H1 (cell line): ENCODE results near the gene RPUSD2. TPM values are rescaled to one million over a fixed set of nuclear protein-coding genes. Genes with fewer than 3 reads are reported as not detected.

Source experiments
- CTCF ChIA-PET: fragments of 300-600 bp; sonication (Branson Sonifier 250); formaldehyde crosslinking; loops from one replicate; lab custom pipeline; 2021; ENCODE audit not compliant: partially characterized antibody; lab: Charles Lee
- POLR2A ChIA-PET: fragments of 300-600 bp; sonication (Branson Sonifier 250); formaldehyde crosslinking; loops from one replicate; lab custom pipeline; 2021; ENCODE audit warnings: inconsistent platforms; ENCODE audit not compliant: partially characterized antibody; lab: Charles Lee
- DNase-seq, 2 experiments: peaks; one replicate each; pipeline versions ENCODE4 v3.0.0 to v3.0.0-alpha.2; 2010 to 2022; ENCODE audit warnings: low spot score in 2 of 2, low read depth in 1 of 2, mixed read lengths in 1 of 2
- FAIRE-seq: peaks from 2 replicates; lab custom pipeline; 2011; peaks lifted over from hg19 to GRCh38; lab: Jason Lieb, UNC
- H2AFZ ChIP-seq: 2 replicates; pipeline ENCODE4 v1.8.1; 2012; ENCODE audit warnings: low read length, inconsistent platforms
- H2AK5ac ChIP-seq: 2 replicates; pipeline ENCODE4 v1.6.1; 2013; ENCODE audit warnings: low read depth, low read length
- H2BK120ac ChIP-seq: replicated peaks from 2 replicates; pipeline ENCODE3; 2013; ENCODE audit warnings: low read depth, low read length, inconsistent platforms
- H2BK12ac ChIP-seq: 2 replicates; pipeline ENCODE4 v1.6.1; 2013; ENCODE audit warnings: low read depth, low read length
- H2BK15ac ChIP-seq: 2 replicates; pipeline ENCODE4 v1.6.1; 2013; ENCODE audit warnings: low read length
- H2BK20ac ChIP-seq: 2 replicates; pipeline ENCODE4 v1.6.1; 2013; ENCODE audit warnings: low read length
- H2BK5ac ChIP-seq: 2 replicates; pipeline ENCODE4 v1.6.1; 2013; ENCODE audit warnings: low read depth, low read length
- H3K14ac ChIP-seq: 2 replicates; pipeline ENCODE4 v1.6.1; 2013; ENCODE audit warnings: inconsistent platforms; ENCODE audit not compliant: insufficient read length
- H3K18ac ChIP-seq: 2 replicates; pipeline ENCODE4 v1.6.1; 2013; ENCODE audit warnings: low read length; ENCODE audit errors: extremely low read depth
- H3K23ac ChIP-seq: 2 replicates; pipeline ENCODE4 v1.6.1; 2013; ENCODE audit warnings: inconsistent platforms; ENCODE audit not compliant: insufficient read length
- H3K23me2 ChIP-seq: 2 replicates; pipeline ENCODE4 v1.6.1; 2013; ENCODE audit warnings: low read depth, low read length
- H3K27ac ChIP-seq: 2 replicates; pipeline ENCODE4 v1.6.1; 2011; ENCODE audit warnings: low read depth, low read length, inconsistent platforms
- H3K27me3 ChIP-seq, 4 experiments: replicated peaks in 1 of 4; 1 replicate in 1 of 4; 2 replicates in 3 of 4; pipeline versions ENCODE4 v1.6.1 to v1.8.1; 2011 to 2013; ENCODE audit warnings: low read length in 3 of 4, mild to moderate bottlenecking in 3 of 4, inconsistent platforms in 2 of 4, mixed read lengths in 2 of 4, moderate library complexity in 1 of 4; ENCODE audit not compliant: control insufficient read depth in 3 of 4, insufficient read depth in 3 of 4; ENCODE audit errors: extremely low read depth in 1 of 4
- H3K36me3 ChIP-seq, 4 experiments: 2 replicates each; pipeline versions ENCODE4 v1.6.1 to v1.8.1; 2011 to 2013; ENCODE audit warnings: mild to moderate bottlenecking in 4 of 4, low read length in 3 of 4, moderate library complexity in 2 of 4, control low read depth in 1 of 4, inconsistent platforms in 1 of 4; ENCODE audit not compliant: insufficient read depth in 4 of 4, control insufficient read depth in 2 of 4
- H3K4ac ChIP-seq: replicated peaks from 2 replicates; pipeline ENCODE3; 2013; ENCODE audit warnings: low read length, low read depth, mixed read lengths, inconsistent platforms; ENCODE audit not compliant: insufficient read length
- H3K4me1 ChIP-seq, 4 experiments: replicated peaks in 1 of 4; 1 replicate in 1 of 4; 2 replicates in 3 of 4; pipeline versions ENCODE4 v1.6.1 to v1.8.1; 2011 to 2013; ENCODE audit warnings: low read length in 3 of 4, inconsistent platforms in 2 of 4, mixed read lengths in 1 of 4; ENCODE audit not compliant: insufficient read depth in 4 of 4, control insufficient read depth in 3 of 4
- H3K4me2 ChIP-seq, 2 experiments: 2 replicates each; pipeline versions ENCODE4 v1.6.1 to v1.8.1; 2011 to 2013; ENCODE audit warnings: low read depth in 2 of 2, low read length in 2 of 2, control low read depth in 1 of 2, inconsistent platforms in 1 of 2, mild to moderate bottlenecking in 1 of 2; ENCODE audit not compliant: insufficient read depth in 1 of 2
- H3K4me3 ChIP-seq, 4 experiments: fragments of 200-600, 300-600 bp in 1 of 4; sonication (generic), shearing (Covaris generic), sonication (Bioruptor Twin) in 1 of 4; 2 replicates each; pipeline versions ENCODE4 v1.5.1 to v1.8.1; 2011 to 2016; ENCODE audit warnings: low read length in 4 of 4, low read depth in 3 of 4, control low read depth in 2 of 4, inconsistent platforms in 2 of 4, mild to moderate bottlenecking in 2 of 4, mixed read lengths in 1 of 4, moderate library complexity in 1 of 4; ENCODE audit not compliant: insufficient read depth in 2 of 4; ENCODE audit errors: extremely low read depth in 1 of 4
- H3K56ac ChIP-seq: replicated peaks from 2 replicates; pipeline ENCODE3; 2013; ENCODE audit warnings: low read depth, mild to moderate bottlenecking, mixed read lengths, low read length, inconsistent platforms; ENCODE audit not compliant: insufficient read length
- H3K79me1 ChIP-seq: 2 replicates; pipeline ENCODE4 v1.6.1; 2013; ENCODE audit warnings: low read depth, low read length, control low read depth
- H3K79me2 ChIP-seq, 2 experiments: 2 replicates each; pipeline versions ENCODE4 v1.6.1 to v1.8.1; 2012 to 2013; ENCODE audit warnings: low read length in 2 of 2, mild to moderate bottlenecking in 2 of 2, inconsistent platforms in 1 of 2; ENCODE audit not compliant: insufficient read depth in 2 of 2, control insufficient read depth in 1 of 2
- H3K9ac ChIP-seq, 4 experiments: replicated peaks in 1 of 4; 1 replicate in 1 of 4; 2 replicates in 3 of 4; pipeline versions ENCODE4 v1.6.1 to v1.8.1; 2011 to 2013; ENCODE audit warnings: low read depth in 3 of 4, low read length in 3 of 4, control low read depth in 2 of 4, mild to moderate bottlenecking in 2 of 4, moderate library complexity in 2 of 4, inconsistent platforms in 1 of 4; ENCODE audit errors: extremely low read depth in 1 of 4
- H3K9me3 ChIP-seq, 2 experiments: 2 replicates each; pipeline versions ENCODE4 v1.6.1 to v1.8.1; 2012 to 2013; ENCODE audit warnings: mild to moderate bottlenecking in 2 of 2, moderate library complexity in 2 of 2, control low read depth in 1 of 2, inconsistent platforms in 1 of 2, low read depth in 1 of 2, low read length in 1 of 2, mixed read lengths in 1 of 2; ENCODE audit not compliant: insufficient read depth in 2 of 2
- H4K20me1 ChIP-seq, 2 experiments: replicated peaks in 1 of 2; 2 replicates each; pipeline versions ENCODE3 to v1.8.1; 2011 to 2013; ENCODE audit warnings: inconsistent platforms in 2 of 2, low read length in 2 of 2, mild to moderate bottlenecking in 1 of 2; ENCODE audit not compliant: insufficient read depth in 2 of 2, control insufficient read depth in 1 of 2
- H4K5ac ChIP-seq: 2 replicates; pipeline ENCODE4 v1.6.1; 2013; ENCODE audit warnings: low read length, low read depth, mixed read lengths, inconsistent platforms; ENCODE audit not compliant: insufficient read length
- H4K8ac ChIP-seq: 2 replicates; pipeline ENCODE4 v1.8.0; 2013; ENCODE audit warnings: mild to moderate bottlenecking, moderate library complexity, low read length, inconsistent platforms; ENCODE audit not compliant: insufficient read depth; ENCODE audit errors: extremely low read depth
- H4K91ac ChIP-seq: replicated peaks from 2 replicates; pipeline ENCODE3; 2013; ENCODE audit warnings: low read length, mixed read lengths, inconsistent platforms; ENCODE audit not compliant: insufficient read length
- BACH1 ChIP-seq: IDR thresholded peaks from 2 replicates; pipeline ENCODE4 v1.6.1; 2012; ENCODE audit warnings: low read length, improper control_type of control experiment
- CREB1 ChIP-seq: IDR thresholded peaks from 2 replicates; pipeline ENCODE4 v1.6.1; 2012; ENCODE audit warnings: inconsistent platforms
- EGR1 ChIP-seq: IDR thresholded peaks from 2 replicates; pipeline ENCODE4 v1.6.1; 2011; ENCODE audit warnings: low read depth, low read length, borderline replicate concordance
- EZH2 ChIP-seq: fragments of 200-600 bp; sonication (generic); IDR thresholded peaks from 2 replicates; pipeline ENCODE4 v1.7.1; 2012; ENCODE audit warnings: low read depth, mild to moderate bottlenecking, moderate library complexity, low read length, inconsistent platforms; ENCODE audit not compliant: severe bottlenecking
- GTF2F1 ChIP-seq: IDR thresholded peaks from 2 replicates; pipeline ENCODE4 v1.6.1; 2012; ENCODE audit warnings: low read depth, low read length, improper control_type of control experiment, borderline replicate concordance
- HDAC2 ChIP-seq, 2 experiments: fragments of 300-600 bp in 1 of 2; sonication (generic) in 1 of 2; IDR thresholded peaks; 2 replicates each; pipeline ENCODE4 v1.6.1; 2011 to 2012; ENCODE audit warnings: low read depth in 2 of 2, low read length in 2 of 2, mild to moderate bottlenecking in 2 of 2, moderate library complexity in 2 of 2, borderline replicate concordance in 1 of 2, inconsistent platforms in 1 of 2
- KDM5A ChIP-seq: fragments of 200-600 bp; IDR thresholded peaks from 2 replicates; pipeline ENCODE4 v1.7.1; 2012; ENCODE audit warnings: mild to moderate bottlenecking, low read length, inconsistent platforms, mixed read lengths
- NANOG ChIP-seq: IDR thresholded peaks from 2 replicates; pipeline ENCODE4 v1.6.1; 2011; ENCODE audit warnings: low read length, low read depth, mild to moderate bottlenecking, inconsistent platforms; ENCODE audit not compliant: insufficient read depth, poor library complexity, severe bottlenecking
- PHF8 ChIP-seq: fragments of 200-600 bp; sonication (generic); conservative IDR thresholded peaks from 2 replicates; pipeline ENCODE4 v1.7.1; 2012; ENCODE audit warnings: low read depth, mild to moderate bottlenecking, inconsistent platforms, low read length, moderate library complexity
- RXRA ChIP-seq: IDR thresholded peaks from 2 replicates; pipeline ENCODE4 v1.6.1; 2011; ENCODE audit warnings: low read depth, mild to moderate bottlenecking, low read length, moderate library complexity; ENCODE audit not compliant: insufficient read depth
- SRF ChIP-seq: IDR thresholded peaks from 2 replicates; pipeline ENCODE4 v1.6.1; 2011; ENCODE audit warnings: mild to moderate bottlenecking, low read depth, low read length, moderate library complexity
- WGBS, 2 experiments: shearing (Covaris generic) in 1 of 2; methylation state at CpG; one replicate each; pipeline versions ENCODE4 v1.1.6 to v1.1.7; 2013 to 2015; ENCODE audit warnings: low lambda C conversion rate in 2 of 2, mixed read lengths in 2 of 2, inconsistent platforms in 1 of 2, low coverage in 1 of 2, missing lambda C conversion rate in 1 of 2; ENCODE audit not compliant: insufficient replicate concordance in 2 of 2, insufficient coverage in 1 of 2, insufficient read length in 1 of 2; ENCODE audit errors: extremely low coverage in 1 of 2, missing lambda C conversion rate in 1 of 2; 5-methylcytosine and 5-hydroxymethylcytosine counted together
- polyA plus RNA-seq, 7 experiments: library from polyadenylated mRNA; depleted of rRNA in 3 of 7; stranded (reverse) in 5 of 7; unstranded in 2 of 7; fragments of >200 nt in 5 of 7; fragments of 200-250 nt in 2 of 7; gene quantifications; 1 replicate in 5 of 7; 2 replicates in 1 of 7; 4 replicates in 1 of 7; pipeline versions ENCODE4 v1.2.1 to v1.2.3, GENCODE V29; 2011 to 2013; ENCODE audit warnings: missing spikeins in 2 of 7, mixed read lengths in 2 of 7
- total RNA-seq: library from RNA; stranded (reverse); fragmentation: NEBNext Ultra II Directional; extraction: Animal tissue kit (Norgen Biotek cat#: 25700); gene quantifications from 2 replicates; pipeline ENCODE4 v1.2.1, GENCODE V29; 2021
- TF ChIP-seq, protein P1 (sequence below), 3 experiments: IDR thresholded peaks; 1 replicate in 2 of 3; 2 replicates in 1 of 3; pipeline versions ENCODE4 v1.5.1 to v1.6.1; 2011; ENCODE audit warnings: low read length in 3 of 3, mild to moderate bottlenecking in 3 of 3, inconsistent platforms in 2 of 3, low read depth in 1 of 3, moderate library complexity in 1 of 3; ENCODE audit not compliant: insufficient read depth in 1 of 3; ENCODE audit errors: control extremely low read depth in 1 of 3

The RPUSD2 gene
- total and polyA plus RNA-seq, 2 of the 8 experiments (the other 6 are each of a cell fraction or from before 2014, with no cell fraction given): 14.5 to 28.5 TPM

DNA sequence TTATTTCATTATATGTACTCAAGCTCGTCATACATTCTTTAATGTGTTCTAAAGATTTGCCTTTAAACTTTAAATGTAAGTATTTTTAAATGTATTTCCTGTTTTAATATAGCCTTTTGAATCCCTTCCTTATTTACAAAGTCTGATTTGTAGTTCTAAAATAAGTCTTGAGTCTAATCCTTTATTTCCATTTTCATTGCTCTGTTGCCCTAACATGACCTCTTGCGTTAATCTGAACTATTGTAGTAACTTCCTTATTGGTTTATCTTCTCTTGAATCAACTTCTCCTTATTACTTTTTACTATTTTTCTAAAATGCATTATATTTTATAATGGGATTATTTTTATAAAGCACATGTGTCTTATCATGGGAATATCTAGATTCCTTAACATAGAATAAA is 48.9 kb downstream of the RPUSD2 start:
- H3K9me3 ChIP-seq: no peaks in the 10 kb centered on the region
- 0 out of 7 replicates have a peak, but pooled peaks cover 0 to 2% (median 0%) of the 10 kb centered on the region in 4 experiments for H3K4me1 ChIP-seq
- H3K4ac ChIP-seq: no peak overlapping the region
- H3K27me3 ChIP-seq: no peaks in the 10 kb centered on the region
- H4K5ac ChIP-seq: no peak overlapping the region
- no peak overlapping the region for H3K56ac ChIP-seq
- WGBS, 2 experiments: 98% methylated on average over 2 of the region's 2 CpGs; no CpG with 5 or more reads in 1 of the 2 experiments
- H4K20me1 ChIP-seq: no peaks in the 10 kb centered on the region
- H2BK20ac ChIP-seq: no peak overlapping the region
- no peak overlapping the region for H3K4me3 ChIP-seq
- H3K4me2 ChIP-seq: no peak overlapping the region
- no peak overlapping the region for H4K8ac ChIP-seq
- H2AK5ac ChIP-seq: no peak overlapping the region
- H2BK15ac ChIP-seq: no peak overlapping the region
- H3K36me3 ChIP-seq: peaks cover 0 to 12% (median 0%) of the 10 kb centered on the region in 4 experiments; a peak in 2 of 8 replicates
- H2BK120ac ChIP-seq: no peak overlapping the region
- no peaks in the 10 kb centered on the region for H3K79me2 ChIP-seq
- no peak overlapping the region for H3K27ac ChIP-seq
- no peaks in the 10 kb centered on the region for H3K23me2 ChIP-seq
- no peak overlapping the region for H2BK12ac ChIP-seq
- H2BK5ac ChIP-seq: no peak overlapping the region
- no peak overlapping the region for H2AFZ ChIP-seq
- no peak overlapping the region for H3K14ac ChIP-seq
- no peak overlapping the region for H4K91ac ChIP-seq
- no peaks in the 10 kb centered on the region for H3K79me1 ChIP-seq
- FAIRE-seq (no peak), DNase-seq (no peak)
- CTCF ChIA-PET: no interaction called here
- no peak overlapping the region for H3K9ac ChIP-seq
- H3K23ac ChIP-seq: no peak overlapping the region
- POLR2A ChIA-PET: no interaction called here
- no peak overlapping the region for H3K18ac ChIP-seq
- TF ChIP-seq EGR1 (no peak), RXRA (no peak), PHF8 (no peak), HDAC2 (IDR thresholded peaks at IDR 0.05; ENCODE audit: borderline replicate concordance in 1 of 2, low read depth in 2 of 2, low read length in 2 of 2) (no peak), NANOG (no peak), BACH1 (no peak), GTF2F1 (no peak), CREB1 (no peak), KDM5A (no peak), SRF (no peak), EZH2 (no peak)
- TF ChIP-seq, protein P1, sequence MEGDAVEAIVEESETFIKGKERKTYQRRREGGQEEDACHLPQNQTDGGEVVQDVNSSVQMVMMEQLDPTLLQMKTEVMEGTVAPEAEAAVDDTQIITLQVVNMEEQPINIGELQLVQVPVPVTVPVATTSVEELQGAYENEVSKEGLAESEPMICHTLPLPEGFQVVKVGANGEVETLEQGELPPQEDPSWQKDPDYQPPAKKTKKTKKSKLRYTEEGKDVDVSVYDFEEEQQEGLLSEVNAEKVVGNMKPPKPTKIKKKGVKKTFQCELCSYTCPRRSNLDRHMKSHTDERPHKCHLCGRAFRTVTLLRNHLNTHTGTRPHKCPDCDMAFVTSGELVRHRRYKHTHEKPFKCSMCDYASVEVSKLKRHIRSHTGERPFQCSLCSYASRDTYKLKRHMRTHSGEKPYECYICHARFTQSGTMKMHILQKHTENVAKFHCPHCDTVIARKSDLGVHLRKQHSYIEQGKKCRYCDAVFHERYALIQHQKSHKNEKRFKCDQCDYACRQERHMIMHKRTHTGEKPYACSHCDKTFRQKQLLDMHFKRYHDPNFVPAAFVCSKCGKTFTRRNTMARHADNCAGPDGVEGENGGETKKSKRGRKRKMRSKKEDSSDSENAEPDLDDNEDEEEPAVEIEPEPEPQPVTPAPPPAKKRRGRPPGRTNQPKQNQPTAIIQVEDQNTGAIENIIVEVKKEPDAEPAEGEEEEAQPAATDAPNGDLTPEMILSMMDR (IDR thresholded peaks at IDR 0.05; ENCODE audit: control extremely low read depth in 1 of 3, insufficient read depth in 1 of 3, low read depth in 1 of 3, low read length in 3 of 3): no peak
